ENCODE results near the gene CCDC63. TPM values are rescaled to one million over a fixed set of nuclear protein-coding genes. Genes with fewer than 3 reads are reported as not detected.

CCDC63 gene
- total RNA-seq, 4 donors from 2014 or later = not detected

- no peaks in the 10 kb centered on the region for H3K36me3 ChIP-seq
- TF ChIP-seq POLR2AphosphoS5 (IDR thresholded peaks at IDR 0.05) (no peak), CTCF (IDR thresholded peaks at IDR 0.05) (no peak)
- no peak for ATAC-seq
- H3K27me3 ChIP-seq = peaks cover 12% of the 10 kb centered on the region
- no peaks in the 10 kb centered on the region for H3K4me1 ChIP-seq
- H3K4me3 ChIP-seq = no peak overlapping the region
- H3K9me3 ChIP-seq = no peaks in the 10 kb centered on the region
- WGBS, 2 donors (ENCODE audit: low coverage in 1 of 2) = 50 to 60% methylated on average over 1 of the region's 1 CpG
- no peak overlapping the region for H3K27ac ChIP-seq
Measured at GRCh38 chr12:110816779-110817178, 30.0 kb upstream of the CCDC63 start.

DNA sequence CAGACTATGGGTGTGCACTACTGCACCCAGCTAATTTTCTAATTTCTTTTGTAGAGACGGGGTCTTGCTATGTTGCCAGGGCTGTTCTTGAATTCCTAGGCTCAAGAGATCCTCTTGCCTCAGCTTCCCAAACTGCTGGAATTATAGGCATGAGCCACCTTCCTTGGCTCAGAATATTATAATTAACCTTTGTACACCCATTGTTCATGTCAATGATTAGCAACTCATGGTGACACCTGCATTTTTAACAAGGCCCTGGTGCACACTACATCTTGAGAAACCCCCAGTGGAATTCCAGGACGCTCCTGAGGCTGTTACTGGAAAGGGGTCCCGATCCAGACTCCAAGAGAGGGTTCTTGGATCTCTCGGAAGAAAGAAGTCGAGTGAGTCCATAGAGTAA lies 28.3 kb upstream of the CCDC63 start:
- no peak overlapping the region for H3K27ac ChIP-seq
- H3K27me3 ChIP-seq = peaks cover 6% of the 10 kb centered on the region
- no peaks in the 10 kb centered on the region for H3K9me3 ChIP-seq
- H3K36me3 ChIP-seq = no peaks in the 10 kb centered on the region
- ATAC-seq = no peak
- TF ChIP-seq CTCF (IDR thresholded peaks at IDR 0.05) (no peak), EP300 (IDR thresholded peaks at IDR 0.05) (no peak), POLR2AphosphoS5 (IDR thresholded peaks at IDR 0.05) (no peak), POLR2A (IDR thresholded peaks at IDR 0.05) (no peak)
- WGBS, 2 donors (ENCODE audit: low coverage in 1 of 2) = 60 to 97% methylated on average over 1 to 4 of the region's 5 CpGs
- H3K4me3 ChIP-seq = no peak overlapping the region
- H3K4me1 ChIP-seq = no peaks in the 10 kb centered on the region

- no peak for TF ChIP-seq CTCF (IDR thresholded peaks at IDR 0.05)
- no peak for TF ChIP-seq EP300 (IDR thresholded peaks at IDR 0.05)
- TF ChIP-seq POLR2A (IDR thresholded peaks at IDR 0.05) = no peak
- TF ChIP-seq POLR2AphosphoS5 (IDR thresholded peaks at IDR 0.05) = no peak
- H3K36me3 ChIP-seq = no peaks in the 10 kb centered on the region
- WGBS, 2 donors (ENCODE audit: low coverage in 1 of 2) = 81 to 100% methylated on average over 2 to 3 of the region's 3 CpGs
- no peaks in the 10 kb centered on the region for H3K4me1 ChIP-seq
- no peak overlapping the region for H3K27ac ChIP-seq
- H3K4me3 ChIP-seq = no peak overlapping the region
- no peak for ATAC-seq
- no peaks in the 10 kb centered on the region for H3K27me3 ChIP-seq
- H3K9me3 ChIP-seq = no peaks in the 10 kb centered on the region
Measured at GRCh38 chr12:110819150-110819549, 27.6 kb upstream of the CCDC63 start.

- ATAC-seq = no peak
- Histone ChIP-seq H3K9me3 (no peaks in the 10 kb centered on the region), H3K4me3 (no peak overlapping the region), H3K27ac (no peak overlapping the region), H3K36me3 (no peaks in the 10 kb centered on the region), H3K4me1 (no peaks in the 10 kb centered on the region), H3K27me3 (no peaks in the 10 kb centered on the region)
- TF ChIP-seq EP300 (IDR thresholded peaks at IDR 0.05) (no peak), POLR2AphosphoS5 (IDR thresholded peaks at IDR 0.05) (no peak), CTCF (IDR thresholded peaks at IDR 0.05) (no peak), POLR2A (IDR thresholded peaks at IDR 0.05) (no peak)
- WGBS, 2 donors (ENCODE audit: low coverage in 1 of 2) = 84 to 88% methylated on average over 5 of the region's 5 CpGs
Measured at GRCh38 chr12:110819646-110820045, 27.1 kb upstream of the CCDC63 start.

GRCh38 chr12:110821917-110822316 lies 24.9 kb upstream of the CCDC63 start:
- TF ChIP-seq POLR2A (IDR thresholded peaks at IDR 0.05) = no peak
- TF ChIP-seq EP300 (IDR thresholded peaks at IDR 0.05) = no peak
- no peak for TF ChIP-seq POLR2AphosphoS5 (IDR thresholded peaks at IDR 0.05)
- TF ChIP-seq CTCF (IDR thresholded peaks at IDR 0.05) = no peak
- WGBS, 2 donors (ENCODE audit: low coverage in 1 of 2) = 100% methylated on average over 1 of the region's 3 CpGs; no CpG with 5 or more reads in 1 of the 2 donors
- Histone ChIP-seq H3K4me1 (no peaks in the 10 kb centered on the region), H3K27me3 (no peaks in the 10 kb centered on the region), H3K36me3 (no peaks in the 10 kb centered on the region), H3K4me3 (no peak overlapping the region), H3K9me3 (no peaks in the 10 kb centered on the region), H3K27ac (no peak overlapping the region)
- no peak for ATAC-seq

All from gastroesophageal sphincter (tissue), 4 donors.